ENCODE data around the gene SLC35F4. TPM values are rescaled to one million over a fixed set of nuclear protein-coding genes. Genes with fewer than 3 reads are reported as not detected.

Gene SLC35F4
- total and polyA plus RNA-seq, 10 of the 15 experiments (the other 5 are each of a cell fraction or from before 2014, with no cell fraction given), result 0.06 to 0.30 TPM; not detected in 8

DNA sequence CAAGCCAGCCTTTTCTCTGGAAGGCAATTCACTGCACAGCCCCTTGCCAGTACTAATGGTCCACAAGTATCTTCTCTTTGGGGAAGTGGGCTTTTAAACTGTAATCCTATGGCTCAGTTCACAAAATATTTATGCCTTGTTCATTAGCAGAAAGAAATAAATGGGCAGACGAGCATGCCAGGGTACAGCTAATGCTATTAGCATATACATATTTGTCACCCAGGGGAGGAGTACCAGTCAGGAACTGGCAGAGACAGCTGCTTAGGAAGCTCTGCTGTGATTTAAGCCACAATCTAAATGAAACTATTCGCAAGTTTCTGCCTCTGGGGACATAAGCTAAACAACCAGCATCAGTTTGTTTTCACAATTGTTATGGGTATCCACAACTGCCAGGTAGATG is 258.8 kb downstream of the SLC35F4 start (continued):
- TF ChIP-seq TBL1XR1 (IDR thresholded peaks at IDR 0.05; ENCODE audit: low read depth, low read length) (no peak), CREM (IDR thresholded peaks at IDR 0.05; ENCODE audit: low read depth) (no peak)

DNA sequence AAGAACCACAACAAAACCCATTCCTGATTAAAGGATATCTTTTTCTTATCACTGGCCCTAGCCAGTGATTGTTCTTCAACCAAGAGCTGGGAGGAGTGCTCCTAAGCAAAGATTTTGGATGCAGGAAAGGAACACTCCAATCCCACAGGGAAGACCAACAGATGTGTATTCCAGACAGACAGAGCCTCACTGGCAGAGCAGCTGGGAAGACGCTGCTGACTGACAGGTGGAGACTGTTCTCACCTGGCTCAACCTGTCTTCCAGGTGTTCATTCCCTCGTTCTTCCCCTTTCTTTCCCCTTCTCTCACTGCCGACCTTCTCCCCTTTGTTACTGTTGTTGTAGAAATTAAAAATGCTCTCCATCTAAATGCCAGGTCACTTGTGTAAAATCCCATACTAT is 282.5 kb downstream of the SLC35F4 start:
- Histone ChIP-seq H3K27me3 (replicated peaks in 1 of 2; ENCODE audit: control insufficient read depth in 2 of 2, insufficient read depth in 2 of 2, low read length in 1 of 2) (no peaks in the 10 kb centered on the region), H3K79me2 (ENCODE audit: control insufficient read depth, insufficient read depth, low read length) (no peaks in the 10 kb centered on the region), H2AFZ (ENCODE audit: control insufficient read depth, low read depth, low read length) (no peak overlapping the region), H3K9ac (ENCODE audit: control insufficient read depth, insufficient read depth, low read length) (no peak overlapping the region), H3K4me3 (no peak overlapping the region), H3K9me3 (replicated peaks; ENCODE audit: control insufficient read depth, insufficient read depth, low read length) (no peaks in the 10 kb centered on the region), H4K20me1 (ENCODE audit: control insufficient read depth, insufficient read depth) (no peaks in the 10 kb centered on the region), H3K4me1 (ENCODE audit: control insufficient read depth, insufficient read depth, low read length) (no peaks in the 10 kb centered on the region), H3K27ac (ENCODE audit: control insufficient read depth, insufficient read depth) (no peak overlapping the region), H3K36me3 (ENCODE audit: control insufficient read depth in 2 of 2, insufficient read depth in 2 of 2, low read length in 1 of 2) (no peaks in the 10 kb centered on the region), H3K4me2 (ENCODE audit: control insufficient read depth, insufficient read depth) (no peak overlapping the region)
- no TSS peak for BruUV-seq (replicated peaks)
- RAD21 ChIA-PET (ENCODE audit: unreplicated experiment), result no interaction called here
- SMC1A ChIA-PET (ENCODE audit: uncharacterized antibody, unreplicated experiment), result no interaction called here
- no peak for DNase-seq (ENCODE audit: low read depth, low spot score)
- TF ChIP-seq RAD51 (IDR thresholded peaks at IDR 0.05) (no peak), MTA2 (IDR thresholded peaks at IDR 0.05; ENCODE audit: low read depth) (no peak), TCF12 (IDR thresholded peaks at IDR 0.05; ENCODE audit: low read depth, low read length) (no peak), GABPA (IDR thresholded peaks at IDR 0.05; ENCODE audit: low read depth) (no peak), NFYB (IDR thresholded peaks at IDR 0.05; ENCODE audit: insufficient read depth, low read depth, low read length) (no peak), SREBF2 (IDR thresholded peaks at IDR 0.05; ENCODE audit: low read length) (no peak), ZNF274 (IDR thresholded peaks at IDR 0.05; ENCODE audit: insufficient read depth, insufficient read length) (no peak)
- TF ChIP-seq, protein P1, sequence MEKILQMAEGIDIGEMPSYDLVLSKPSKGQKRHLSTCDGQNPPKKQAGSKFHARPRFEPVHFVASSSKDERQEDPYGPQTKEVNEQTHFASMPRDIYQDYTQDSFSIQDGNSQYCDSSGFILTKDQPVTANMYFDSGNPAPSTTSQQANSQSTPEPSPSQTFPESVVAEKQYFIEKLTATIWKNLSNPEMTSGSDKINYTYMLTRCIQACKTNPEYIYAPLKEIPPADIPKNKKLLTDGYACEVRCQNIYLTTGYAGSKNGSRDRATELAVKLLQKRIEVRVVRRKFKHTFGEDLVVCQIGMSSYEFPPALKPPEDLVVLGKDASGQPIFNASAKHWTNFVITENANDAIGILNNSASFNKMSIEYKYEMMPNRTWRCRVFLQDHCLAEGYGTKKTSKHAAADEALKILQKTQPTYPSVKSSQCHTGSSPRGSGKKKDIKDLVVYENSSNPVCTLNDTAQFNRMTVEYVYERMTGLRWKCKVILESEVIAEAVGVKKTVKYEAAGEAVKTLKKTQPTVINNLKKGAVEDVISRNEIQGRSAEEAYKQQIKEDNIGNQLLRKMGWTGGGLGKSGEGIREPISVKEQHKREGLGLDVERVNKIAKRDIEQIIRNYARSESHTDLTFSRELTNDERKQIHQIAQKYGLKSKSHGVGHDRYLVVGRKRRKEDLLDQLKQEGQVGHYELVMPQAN (conservative IDR thresholded peaks at IDR 0.05), result no peak
- TF ChIP-seq, protein P2, sequence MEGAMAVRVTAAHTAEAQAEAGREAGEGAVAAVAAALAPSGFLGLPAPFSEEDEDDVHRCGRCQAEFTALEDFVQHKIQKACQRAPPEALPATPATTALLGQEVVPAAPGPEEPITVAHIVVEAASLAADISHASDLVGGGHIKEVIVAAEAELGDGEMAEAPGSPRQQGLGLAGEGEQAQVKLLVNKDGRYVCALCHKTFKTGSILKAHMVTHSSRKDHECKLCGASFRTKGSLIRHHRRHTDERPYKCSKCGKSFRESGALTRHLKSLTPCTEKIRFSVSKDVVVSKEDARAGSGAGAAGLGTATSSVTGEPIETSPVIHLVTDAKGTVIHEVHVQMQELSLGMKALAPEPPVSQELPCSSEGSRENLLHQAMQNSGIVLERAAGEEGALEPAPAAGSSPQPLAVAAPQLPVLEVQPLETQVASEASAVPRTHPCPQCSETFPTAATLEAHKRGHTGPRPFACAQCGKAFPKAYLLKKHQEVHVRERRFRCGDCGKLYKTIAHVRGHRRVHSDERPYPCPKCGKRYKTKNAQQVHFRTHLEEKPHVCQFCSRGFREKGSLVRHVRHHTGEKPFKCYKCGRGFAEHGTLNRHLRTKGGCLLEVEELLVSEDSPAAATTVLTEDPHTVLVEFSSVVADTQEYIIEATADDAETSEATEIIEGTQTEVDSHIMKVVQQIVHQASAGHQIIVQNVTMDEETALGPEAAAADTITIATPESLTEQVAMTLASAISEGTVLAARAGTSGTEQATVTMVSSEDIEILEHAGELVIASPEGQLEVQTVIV (IDR thresholded peaks at IDR 0.05; ENCODE audit: borderline replicate concordance, partially characterized antibody), result no peak
- TF ChIP-seq, protein P3, sequence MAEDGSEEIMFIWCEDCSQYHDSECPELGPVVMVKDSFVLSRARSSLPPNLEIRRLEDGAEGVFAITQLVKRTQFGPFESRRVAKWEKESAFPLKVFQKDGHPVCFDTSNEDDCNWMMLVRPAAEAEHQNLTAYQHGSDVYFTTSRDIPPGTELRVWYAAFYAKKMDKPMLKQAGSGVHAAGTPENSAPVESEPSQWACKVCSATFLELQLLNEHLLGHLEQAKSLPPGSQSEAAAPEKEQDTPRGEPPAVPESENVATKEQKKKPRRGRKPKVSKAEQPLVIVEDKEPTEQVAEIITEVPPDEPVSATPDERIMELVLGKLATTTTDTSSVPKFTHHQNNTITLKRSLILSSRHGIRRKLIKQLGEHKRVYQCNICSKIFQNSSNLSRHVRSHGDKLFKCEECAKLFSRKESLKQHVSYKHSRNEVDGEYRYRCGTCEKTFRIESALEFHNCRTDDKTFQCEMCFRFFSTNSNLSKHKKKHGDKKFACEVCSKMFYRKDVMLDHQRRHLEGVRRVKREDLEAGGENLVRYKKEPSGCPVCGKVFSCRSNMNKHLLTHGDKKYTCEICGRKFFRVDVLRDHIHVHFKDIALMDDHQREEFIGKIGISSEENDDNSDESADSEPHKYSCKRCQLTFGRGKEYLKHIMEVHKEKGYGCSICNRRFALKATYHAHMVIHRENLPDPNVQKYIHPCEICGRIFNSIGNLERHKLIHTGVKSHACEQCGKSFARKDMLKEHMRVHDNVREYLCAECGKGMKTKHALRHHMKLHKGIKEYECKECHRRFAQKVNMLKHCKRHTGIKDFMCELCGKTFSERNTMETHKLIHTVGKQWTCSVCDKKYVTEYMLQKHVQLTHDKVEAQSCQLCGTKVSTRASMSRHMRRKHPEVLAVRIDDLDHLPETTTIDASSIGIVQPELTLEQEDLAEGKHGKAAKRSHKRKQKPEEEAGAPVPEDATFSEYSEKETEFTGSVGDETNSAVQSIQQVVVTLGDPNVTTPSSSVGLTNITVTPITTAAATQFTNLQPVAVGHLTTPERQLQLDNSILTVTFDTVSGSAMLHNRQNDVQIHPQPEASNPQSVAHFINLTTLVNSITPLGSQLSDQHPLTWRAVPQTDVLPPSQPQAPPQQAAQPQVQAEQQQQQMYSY (CRISPR knock-in tag; IDR thresholded peaks at IDR 0.05), result no peak
- no peak for FAIRE-seq
- 3% methylated on average over 3 of the region's 3 CpGs for WGBS (ENCODE audit: insufficient coverage, insufficient replicate concordance, low lambda C conversion rate, missing lambda C conversion rate)
- no peak for ATAC-seq
- intact Hi-C loops (cut with micrococcal nuclease; ENCODE audit: unreplicated experiment), result no loop called here
- in situ Hi-C loops (cut with MboI), result no loop called here
- CTCF ChIA-PET, result no interaction called here
- POLR2A ChIA-PET, result no interaction called here
